Mucosa of stomach (tissue), 1 donor: ENCODE results near the gene TTL.

ENCODE experiments used
- H3K27me3 ChIP-seq: one replicate; pipeline ENCODE4 v1.7.0; 2013; ENCODE audit warnings: mild to moderate bottlenecking, low read length; ENCODE audit not compliant: control insufficient read depth, insufficient read depth
- H3K36me3 ChIP-seq: one replicate; pipeline ENCODE4 v1.7.0; 2013; ENCODE audit warnings: low read length; ENCODE audit not compliant: control insufficient read depth, insufficient read depth
- H3K4me1 ChIP-seq: one replicate; pipeline ENCODE4 v1.7.0; 2013; ENCODE audit warnings: mild to moderate bottlenecking, low read length; ENCODE audit not compliant: control insufficient read depth, insufficient read depth
- H3K4me3 ChIP-seq: one replicate; pipeline ENCODE4 v1.7.0; 2013; ENCODE audit warnings: low read length
- H3K9ac ChIP-seq: one replicate; pipeline ENCODE4 v1.7.0; 2013; ENCODE audit warnings: mild to moderate bottlenecking, low read length, moderate library complexity
- H3K9me3 ChIP-seq: one replicate; pipeline ENCODE4 v1.7.0; 2013; ENCODE audit warnings: mild to moderate bottlenecking, low read length, moderate library complexity; ENCODE audit not compliant: control insufficient read depth
- donor health status: Pancreatic carcinoma.

TTL gene

GRCh38 chr2:112579241-112579640 is 97.3 kb downstream of the TTL start:
- H3K4me1 ChIP-seq, result peaks cover 7% of the 10 kb centered on the region
- H3K27me3 ChIP-seq, result no peaks in the 10 kb centered on the region
- no peak overlapping the region for H3K9ac ChIP-seq
- no peak overlapping the region for H3K4me3 ChIP-seq
- H3K36me3 ChIP-seq, result no peaks in the 10 kb centered on the region
- H3K9me3 ChIP-seq, result no peaks in the 10 kb centered on the region

- Histone ChIP-seq H3K9me3 (no peaks in the 10 kb centered on the region), H3K9ac (no peak overlapping the region), H3K27me3 (no peaks in the 10 kb centered on the region), H3K36me3 (no peaks in the 10 kb centered on the region), H3K4me1 (peaks cover 12% of the 10 kb centered on the region), H3K4me3 (no peak overlapping the region)
Observed at GRCh38 chr2:112580084-112580483, 98.1 kb downstream of the TTL start.

GRCh38 chr2:112582314-112582746 is 100.4 kb downstream of the TTL start:
- H3K4me1 ChIP-seq, result peaks cover 17% of the 10 kb centered on the region
- no peaks in the 10 kb centered on the region for H3K27me3 ChIP-seq
- H3K9ac ChIP-seq, result no peak overlapping the region
- H3K36me3 ChIP-seq, result no peaks in the 10 kb centered on the region
- no peaks in the 10 kb centered on the region for H3K9me3 ChIP-seq
- no peak overlapping the region for H3K4me3 ChIP-seq

GRCh38 chr2:112583497-112584133 is 101.7 kb downstream of the TTL start:
- Histone ChIP-seq H3K9ac (peak overlapping the region; percentile 82), H3K27me3 (no peaks in the 10 kb centered on the region), H3K9me3 (no peaks in the 10 kb centered on the region), H3K36me3 (no peaks in the 10 kb centered on the region), H3K4me3 (peak overlapping the region; percentile 56), H3K4me1 (peaks cover 17% of the 10 kb centered on the region)

GRCh38 chr2:112584134-112584890 is 102.4 kb downstream of the TTL start, which contains the start of gene CHCHD5:
Gene CHCHD5, plus strand, starts transcription at chr2:112584609. Its CDS starts 39 bp downstream, at chr2:112584648.
- Histone ChIP-seq H3K4me3 (peak within 1 kb of the TSS; percentile 56), H3K9me3 (no peaks in the 10 kb centered on the region), H3K36me3 (no peaks in the 10 kb centered on the region), H3K4me1 (peaks cover 17% of the 10 kb centered on the region), H3K27me3 (no peaks in the 10 kb centered on the region), H3K9ac (peak within 1 kb of the TSS; percentile 82)

GRCh38 chr2:112584891-112585250 is 102.9 kb downstream of the TTL start:
- H3K4me3 ChIP-seq, result peak overlapping the region; percentile 56
- H3K36me3 ChIP-seq, result no peaks in the 10 kb centered on the region
- H3K9me3 ChIP-seq, result no peaks in the 10 kb centered on the region
- H3K4me1 ChIP-seq, result peaks cover 17% of the 10 kb centered on the region
- no peaks in the 10 kb centered on the region for H3K27me3 ChIP-seq
- H3K9ac ChIP-seq, result peak overlapping the region; percentile 82

GRCh38 chr2:112585400-112585799 is 103.4 kb downstream of the TTL start:
- Histone ChIP-seq H3K4me1 (peaks cover 17% of the 10 kb centered on the region), H3K4me3 (peak overlapping the region; percentile 56), H3K36me3 (no peaks in the 10 kb centered on the region), H3K9me3 (no peaks in the 10 kb centered on the region), H3K27me3 (no peaks in the 10 kb centered on the region), H3K9ac (peak overlapping the region; percentile 82)

GRCh38 chr2:112585873-112586464 is 104.0 kb downstream of the TTL start:
- no peaks in the 10 kb centered on the region for H3K36me3 ChIP-seq
- no peaks in the 10 kb centered on the region for H3K27me3 ChIP-seq
- peaks cover 17% of the 10 kb centered on the region for H3K4me1 ChIP-seq
- H3K9ac ChIP-seq, result no peak overlapping the region
- no peaks in the 10 kb centered on the region for H3K9me3 ChIP-seq
- no peak overlapping the region for H3K4me3 ChIP-seq

- no peaks in the 10 kb centered on the region for H3K36me3 ChIP-seq
- no peaks in the 10 kb centered on the region for H3K27me3 ChIP-seq
- no peak overlapping the region for H3K4me3 ChIP-seq
- no peak overlapping the region for H3K9ac ChIP-seq
- H3K4me1 ChIP-seq, result peaks cover 11% of the 10 kb centered on the region
- H3K9me3 ChIP-seq, result no peaks in the 10 kb centered on the region
Observed at GRCh38 chr2:112588611-112589045, 106.7 kb downstream of the TTL start.
